DND-41 (cell line): ENCODE results near the gene SMG7.

Experiments used
- CTCF ChIP-seq: IDR thresholded peaks from 2 replicates; pipeline ENCODE4 v1.5.1; 2012; ENCODE audit warnings: borderline replicate concordance, low read length, moderate library complexity, mild to moderate bottlenecking; ENCODE audit not compliant: poor library complexity, severe bottlenecking; ENCODE audit errors: extremely low read depth
- EZH2 ChIP-seq: IDR thresholded peaks from 3 replicates; pipeline ENCODE4 v1.6.1; 2012; ENCODE audit warnings: borderline replicate concordance, low read depth, mild to moderate bottlenecking, moderate library complexity, low read length, inconsistent platforms; ENCODE audit not compliant: severe bottlenecking

- no peak for TF ChIP-seq EZH2
- no peak for TF ChIP-seq CTCF
Observed at GRCh38 chr1:183569801-183570200, 97.5 kb downstream of the SMG7 start.
